GM03348 (cell line): ENCODE data around the gene LLGL2.

Experiments
- DNase-seq: peaks from one replicate; pipeline ENCODE4 v3.0.0; 2012; ENCODE audit warnings: low spot score

The LLGL2 gene

GRCh38 chr17:75492555-75493168 lies 32.8 kb upstream of the LLGL2 start:
- DNase-seq: no peak

- DNase-seq: no peak
These were observed 31.9 kb upstream of the LLGL2 start for GRCh38 chr17:75493476-75494129.

GRCh38 chr17:75494326-75494877 lies 31.1 kb upstream of the LLGL2 start:
- no peak for DNase-seq

GRCh38 chr17:75496005-75496404 lies 29.5 kb upstream of the LLGL2 start:
- no peak for DNase-seq

- no peak for DNase-seq
These were observed 27.3 kb upstream of the LLGL2 start for GRCh38 chr17:75498039-75498725.

- DNase-seq: no peak
These were observed 26.7 kb upstream of the LLGL2 start for GRCh38 chr17:75498726-75499213.

- no peak for DNase-seq
These were observed 26.0 kb upstream of the LLGL2 start for GRCh38 chr17:75499313-75500022.

- DNase-seq: no peak
These were observed 24.9 kb upstream of the LLGL2 start for GRCh38 chr17:75500419-75501216.

- DNase-seq: no peak
These were observed 24.0 kb upstream of the LLGL2 start for GRCh38 chr17:75501378-75502071.

GRCh38 chr17:75502072-75502720 lies 23.3 kb upstream of the LLGL2 start:
- DNase-seq: no peak

GRCh38 chr17:75502721-75503329 lies 22.7 kb upstream of the LLGL2 start:
- DNase-seq: no peak

- DNase-seq: no peak
These were observed 22.1 kb upstream of the LLGL2 start for GRCh38 chr17:75503337-75503950.

GRCh38 chr17:75503976-75504346 lies 21.5 kb upstream of the LLGL2 start:
- DNase-seq: no peak

- peak; percentile 58 for DNase-seq
These were observed 20.9 kb upstream of the LLGL2 start for GRCh38 chr17:75504347-75505151.

GRCh38 chr17:75505152-75505409 lies 20.4 kb upstream of the LLGL2 start:
- no peak for DNase-seq

GRCh38 chr17:75505640-75506039 lies 19.9 kb upstream of the LLGL2 start:
- DNase-seq: no peak

- DNase-seq: no peak
These were observed 19.4 kb upstream of the LLGL2 start for GRCh38 chr17:75506134-75506533.

GRCh38 chr17:75506888-75507287 lies 18.6 kb upstream of the LLGL2 start:
- no peak for DNase-seq
